GM18499 (cell line): Measurements from ENCODE around the gene SLC9A3.
"Not testable (repeated sequence)": the region's sequence is repeated elsewhere in the genome, so short reads cannot be mapped to it uniquely, and the experiment has no call there.

ENCODE experiments used
- ATAC-seq: cut with Tn5 transposase; IDR thresholded peaks from one replicate; pipeline ENCODE4 v1.9.1; 2021; ENCODE audit warnings: moderate number of reproducible peaks; ENCODE audit not compliant: insufficient read depth, unreplicated experiment

The SLC9A3 gene

GRCh38 chr5:493758-494157, 30.5 kb downstream of the SLC9A3 start:
- ATAC-seq: no peak

DNA sequence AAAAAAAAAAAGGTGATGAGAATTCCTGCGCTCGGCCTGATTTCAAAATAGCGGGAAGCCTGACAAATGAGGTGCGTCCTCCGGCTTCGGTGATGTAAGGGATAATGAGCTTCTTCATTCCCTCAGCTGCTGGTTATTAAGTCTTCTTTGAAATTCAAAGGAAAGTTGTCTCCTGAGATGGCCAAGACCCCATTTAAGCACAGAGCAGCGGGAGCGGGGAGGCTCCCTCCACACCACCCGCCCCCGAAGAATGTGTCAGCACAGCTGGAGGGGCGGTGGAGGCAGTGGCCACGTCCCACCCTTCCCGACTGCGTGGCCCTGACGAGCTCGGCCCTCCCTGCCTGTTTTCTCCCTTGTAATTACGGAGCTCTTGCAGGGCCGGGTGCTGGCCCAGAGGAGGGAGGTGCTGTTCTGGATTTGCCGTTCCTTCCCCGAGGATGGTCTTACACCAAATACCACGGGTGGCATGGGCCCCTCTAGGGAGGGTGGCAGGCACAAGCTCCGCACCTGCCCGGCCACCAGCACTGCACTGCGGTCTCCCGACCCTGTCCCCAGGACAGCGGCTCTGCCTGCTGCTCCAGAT, 31.0 kb downstream of the SLC9A3 start:
- no peak for ATAC-seq

- ATAC-seq: no peak
Observed at GRCh38 chr5:492314-492893, 31.8 kb downstream of the SLC9A3 start.

DNA sequence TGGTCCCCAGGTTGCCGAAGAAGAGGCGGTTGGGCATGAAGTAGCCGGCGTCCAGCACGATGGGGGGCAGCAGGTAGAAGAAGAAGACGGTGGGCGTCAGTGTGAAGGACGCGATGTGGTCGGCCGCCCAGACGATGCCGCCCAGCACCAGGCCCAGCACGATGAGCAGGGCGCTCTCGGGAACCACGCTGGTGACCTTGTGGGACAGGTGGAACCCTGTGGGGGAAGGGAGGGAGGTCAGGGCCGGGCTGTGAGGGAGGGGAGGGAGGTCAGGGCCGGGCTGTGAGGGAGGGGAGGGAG, 32.4 kb downstream of the SLC9A3 start:
- ATAC-seq: no peak

DNA sequence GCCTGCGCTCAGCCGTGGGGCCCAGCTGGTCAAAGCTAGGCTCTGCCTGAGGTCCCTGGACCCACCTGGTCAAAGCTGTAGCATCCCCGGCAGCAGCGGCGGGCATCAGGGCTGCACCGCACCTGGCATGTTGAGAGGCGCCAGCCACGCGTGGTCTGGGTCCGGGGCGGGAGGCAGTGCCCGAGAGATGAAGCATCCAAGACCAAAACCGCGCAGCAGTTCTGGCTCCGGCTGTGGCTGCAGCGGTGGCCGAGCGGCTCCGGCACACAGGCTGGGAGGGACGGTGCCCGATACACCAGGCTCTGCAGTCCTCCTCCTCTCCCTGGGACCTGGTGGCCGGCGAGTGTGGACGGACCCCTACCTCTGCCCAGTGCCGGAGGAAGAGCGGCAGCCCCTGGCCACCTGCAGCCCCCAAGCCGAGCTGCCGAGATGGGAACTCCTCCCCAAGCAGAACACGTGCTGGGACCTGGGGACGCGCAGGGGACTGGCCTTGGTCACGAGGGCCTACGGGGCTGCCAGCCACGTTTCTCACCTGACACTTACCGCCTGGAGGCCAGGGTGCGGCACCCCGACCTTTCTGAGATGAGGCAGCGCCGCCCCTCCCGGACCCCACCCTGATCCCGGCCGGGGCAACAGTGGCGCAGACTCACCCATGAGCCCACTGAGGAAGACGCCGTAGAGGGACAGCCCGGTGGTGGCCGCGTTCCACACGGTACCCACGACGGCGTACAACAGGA, 33.0 kb downstream of the SLC9A3 start:
- ATAC-seq: no peak

- no peak for ATAC-seq
Observed at GRCh38 chr5:490116-491106, 33.8 kb downstream of the SLC9A3 start.

DNA sequence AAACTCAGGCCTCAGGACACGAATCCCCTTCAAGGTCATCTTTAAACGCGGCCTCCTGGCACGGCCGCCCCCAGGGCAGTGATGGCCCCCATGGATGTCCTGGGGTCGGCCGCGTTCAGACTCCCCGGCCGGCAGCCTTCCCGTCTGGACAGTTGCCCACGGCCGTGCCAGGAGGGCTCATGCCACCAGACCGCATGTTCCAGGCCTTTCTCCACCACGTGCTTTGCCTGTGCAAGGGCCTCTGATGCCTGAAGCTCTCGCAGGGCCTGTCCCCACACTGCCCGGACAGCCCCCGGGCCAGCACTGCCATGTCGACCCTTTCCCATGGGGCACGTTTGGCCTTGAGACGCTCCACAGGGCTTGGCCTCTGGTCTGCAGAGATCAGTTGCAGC, 34.6 kb downstream of the SLC9A3 start:
- no peak for ATAC-seq

DNA sequence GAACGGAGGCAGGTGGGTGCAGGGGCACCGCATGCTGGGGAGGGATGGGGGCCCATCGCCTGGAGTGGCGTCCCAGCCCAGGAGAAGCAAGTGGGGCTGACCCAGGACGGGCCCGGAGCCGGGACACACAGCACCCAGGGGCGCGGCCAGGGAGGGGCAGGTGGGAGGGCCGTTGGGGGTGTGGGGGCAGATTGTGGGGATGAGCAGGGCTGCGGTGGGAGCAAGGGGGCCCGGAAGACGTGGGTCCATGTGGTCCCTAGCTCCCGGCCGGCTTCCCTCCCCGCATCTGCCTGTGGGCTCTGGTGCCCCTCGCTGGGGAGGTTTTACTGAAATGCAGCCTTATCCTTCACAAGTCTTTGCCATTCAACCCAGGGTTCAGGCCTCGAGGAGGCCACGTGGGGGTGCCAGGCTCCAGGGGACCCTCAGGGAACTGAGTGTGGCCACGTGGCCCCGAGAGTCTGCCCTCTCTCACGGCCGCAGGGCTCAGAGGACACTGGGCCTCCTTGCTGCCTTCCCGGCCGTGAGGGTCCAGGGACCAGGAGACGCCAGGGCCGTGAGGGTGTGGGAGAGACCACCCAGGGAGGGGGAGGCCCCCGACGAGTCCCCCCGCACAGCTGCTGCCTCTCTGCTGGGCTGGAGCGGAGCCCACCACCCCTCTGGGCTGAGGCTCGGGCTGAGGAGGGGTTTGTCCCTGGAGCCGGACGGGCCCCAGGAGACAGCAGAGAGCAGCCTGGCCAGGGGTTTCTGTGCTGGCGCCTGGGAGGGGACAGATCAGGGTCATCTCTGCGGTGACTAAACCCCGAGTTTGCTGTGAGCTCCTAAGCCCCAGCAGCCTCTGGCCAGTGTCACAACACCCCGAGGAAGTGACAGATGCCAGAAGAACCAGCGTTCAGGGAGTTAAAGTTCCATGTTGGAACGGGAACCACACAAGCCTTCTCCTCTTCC, 35.2 kb downstream of the SLC9A3 start:
- no peak for ATAC-seq

DNA sequence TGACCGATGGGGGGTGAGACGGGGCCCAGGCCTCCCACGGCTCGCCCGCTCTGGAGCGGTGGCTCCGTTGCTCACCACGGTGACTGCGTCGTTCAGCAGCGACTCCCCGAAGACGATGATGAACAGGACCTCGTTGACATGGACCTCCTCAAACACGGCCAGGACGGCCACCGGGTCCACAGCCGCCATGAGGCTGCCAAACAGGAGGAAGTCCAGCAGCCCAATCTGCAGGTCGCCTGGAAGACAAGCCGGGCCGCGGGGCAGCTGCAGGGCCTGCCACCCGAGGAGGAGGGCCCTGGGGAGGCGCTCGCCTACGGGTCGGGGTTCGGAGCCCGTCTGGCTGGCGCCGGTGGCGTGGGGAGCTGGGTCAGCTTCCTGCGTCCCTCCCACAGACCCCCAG, 36.0 kb downstream of the SLC9A3 start:
- ATAC-seq: no peak

DNA sequence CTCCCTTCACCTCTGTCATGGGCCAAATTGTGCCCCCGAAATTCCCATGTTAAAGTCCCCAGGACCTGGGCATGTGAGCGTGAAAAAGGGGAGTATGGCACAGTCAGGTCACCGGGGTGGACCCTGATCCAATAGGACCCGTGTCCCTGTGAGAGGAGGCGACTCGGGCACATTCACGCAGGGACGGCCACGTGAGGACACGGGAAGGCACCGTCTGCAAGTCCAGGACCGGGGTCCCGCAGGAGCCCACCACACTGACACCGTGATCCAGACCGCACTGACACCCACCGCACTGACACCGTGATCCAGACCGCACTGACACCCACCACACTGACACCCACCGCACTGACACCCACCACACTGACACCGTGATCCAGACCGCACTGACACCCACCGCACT, 37.7 kb downstream of the SLC9A3 start:
- not testable (repeated sequence) for ATAC-seq

DNA sequence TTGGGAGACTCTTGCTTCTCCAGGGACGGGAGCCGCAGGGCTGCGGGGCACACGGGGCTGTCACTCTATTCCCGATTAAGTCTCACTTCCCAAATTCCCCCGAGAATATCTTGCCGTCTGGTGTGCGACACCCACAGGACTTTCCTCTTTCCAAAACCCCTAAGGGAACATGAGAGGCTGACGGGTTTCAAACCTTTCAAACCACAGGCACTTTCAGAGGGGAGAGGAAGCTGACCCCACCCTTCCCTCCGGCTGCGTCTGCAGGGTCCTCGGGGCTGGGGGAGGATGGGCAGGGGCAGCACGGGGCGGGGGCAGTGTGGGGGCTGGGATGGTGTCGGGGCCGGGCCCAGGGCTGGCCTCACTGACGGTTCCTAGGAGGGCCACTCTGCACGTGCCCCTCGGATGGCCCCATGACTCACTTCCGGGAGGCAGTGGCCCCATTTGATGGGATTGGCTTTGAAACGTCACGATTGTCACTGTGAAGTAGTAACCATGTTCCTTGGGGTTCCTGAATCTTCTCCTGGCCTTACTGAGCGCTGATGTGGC, 38.2 kb downstream of the SLC9A3 start:
- no peak for ATAC-seq

DNA sequence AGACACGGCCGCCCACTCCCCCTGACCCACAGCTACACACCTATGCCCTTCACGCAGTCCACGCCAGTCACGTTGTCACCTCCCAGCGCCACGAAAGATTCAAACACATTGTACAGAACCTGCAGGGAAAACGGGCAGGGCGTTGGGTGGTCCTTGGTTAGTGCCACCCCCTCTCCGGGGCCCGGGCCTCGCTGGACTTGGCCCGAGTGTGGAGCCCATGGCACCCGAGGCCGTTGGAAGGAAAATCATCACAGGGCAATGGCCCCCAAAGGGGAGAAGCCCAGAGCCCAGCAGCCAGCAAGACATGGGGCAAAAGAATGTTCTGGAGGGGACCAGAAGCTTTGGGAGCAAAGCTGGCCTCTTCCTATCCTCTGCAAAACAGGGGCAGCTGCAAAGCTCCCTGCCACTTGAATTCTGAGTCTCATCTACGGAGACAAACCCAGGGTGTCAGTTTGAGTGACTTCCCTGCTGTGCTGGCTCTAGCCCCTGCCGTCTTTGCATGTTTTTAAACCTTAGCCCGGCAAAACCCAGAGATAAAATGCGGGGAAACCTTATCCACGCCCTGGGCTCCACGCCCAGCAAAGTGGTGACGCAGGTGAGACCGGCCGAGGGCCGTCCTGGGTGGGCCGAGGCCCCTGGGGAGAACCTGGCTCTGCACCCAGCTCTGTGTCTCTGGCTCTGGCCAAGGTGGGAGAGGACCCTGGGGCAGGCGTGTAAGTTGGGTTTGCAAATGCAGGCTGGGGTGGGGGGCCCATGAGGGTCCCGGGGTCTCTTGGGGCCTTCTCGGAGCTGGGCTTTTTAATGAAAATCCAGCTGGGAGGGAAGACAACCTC, 38.9 kb downstream of the SLC9A3 start:
- no peak for ATAC-seq

DNA sequence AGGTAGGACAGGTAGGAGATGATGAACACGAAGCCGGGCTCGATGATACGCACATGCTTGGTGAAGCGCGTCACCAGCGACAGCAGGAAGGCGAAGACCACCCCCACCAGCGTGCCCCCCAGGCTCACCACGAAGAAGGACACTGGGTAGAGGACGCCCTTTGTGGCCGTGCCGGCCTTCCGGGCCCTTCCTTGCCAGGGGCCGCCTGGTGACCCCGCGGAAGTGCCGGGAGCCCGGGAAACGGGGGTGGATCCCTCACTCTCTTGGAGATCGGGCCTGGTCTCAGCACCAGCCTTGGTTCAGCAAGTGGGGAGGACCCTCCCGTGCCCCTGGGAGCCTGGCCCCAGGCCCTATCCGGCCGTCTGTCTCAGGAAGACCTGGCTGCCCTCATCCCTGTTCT, 39.7 kb downstream of the SLC9A3 start:
- no peak for ATAC-seq

DNA sequence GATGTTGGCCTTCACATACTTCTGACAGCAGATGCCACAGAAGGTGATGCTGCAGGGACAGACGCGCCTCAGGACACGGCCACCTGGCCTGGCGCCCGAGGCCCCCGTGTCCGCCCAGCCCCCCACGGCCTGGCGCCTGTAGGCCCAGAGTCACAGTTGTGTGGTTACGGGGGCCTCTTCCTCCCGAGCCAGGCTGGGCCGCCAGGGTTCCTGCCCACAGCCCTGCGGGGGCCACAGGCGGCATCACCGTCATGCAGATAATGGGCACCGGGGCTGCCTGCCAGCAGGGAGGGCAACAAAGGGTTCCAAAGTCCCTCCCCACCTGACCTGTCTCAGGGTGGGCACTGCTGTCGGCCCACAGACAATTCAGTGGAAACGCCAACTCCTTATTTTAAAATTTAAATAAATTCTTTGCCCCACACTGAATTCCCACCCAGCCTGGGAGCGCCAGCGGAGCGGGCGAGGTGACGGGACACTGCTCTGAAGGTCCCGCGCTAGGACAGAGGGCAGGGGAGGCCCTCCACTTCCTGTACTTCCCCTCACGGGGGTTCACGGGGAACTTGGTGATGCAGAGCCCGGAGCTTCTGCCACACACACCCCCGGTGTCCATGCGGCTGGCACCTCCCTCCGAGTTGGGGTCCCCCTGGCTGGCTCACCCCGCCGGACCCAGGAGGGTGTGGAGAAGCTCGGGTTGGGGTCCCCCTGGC, 40.7 kb downstream of the SLC9A3 start:
- no peak for ATAC-seq

GRCh38 chr5:483011-483410, 41.2 kb downstream of the SLC9A3 start:
- ATAC-seq: no peak

DNA sequence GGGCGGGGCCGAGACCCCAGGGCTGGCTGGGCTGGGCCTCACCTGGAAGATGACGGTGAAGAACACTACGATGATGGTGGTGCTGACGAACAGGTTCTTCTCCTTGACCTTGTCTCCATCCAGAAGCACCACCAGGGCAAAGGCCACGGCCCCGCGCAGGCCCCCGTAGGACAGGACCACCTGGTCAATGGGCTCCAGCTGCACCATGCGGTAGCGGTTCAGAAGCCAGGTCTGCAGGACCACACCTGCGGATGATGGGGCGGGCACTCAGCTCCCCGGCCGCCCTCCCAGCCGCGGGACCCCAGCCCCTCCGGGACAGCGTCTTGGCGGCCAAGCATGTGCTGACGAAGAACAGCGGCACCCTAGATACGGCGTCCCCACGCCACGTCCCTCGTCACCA, 41.7 kb downstream of the SLC9A3 start:
- ATAC-seq: no peak

- ATAC-seq: no peak
Observed at GRCh38 chr5:482021-482420, 42.2 kb downstream of the SLC9A3 start.

DNA sequence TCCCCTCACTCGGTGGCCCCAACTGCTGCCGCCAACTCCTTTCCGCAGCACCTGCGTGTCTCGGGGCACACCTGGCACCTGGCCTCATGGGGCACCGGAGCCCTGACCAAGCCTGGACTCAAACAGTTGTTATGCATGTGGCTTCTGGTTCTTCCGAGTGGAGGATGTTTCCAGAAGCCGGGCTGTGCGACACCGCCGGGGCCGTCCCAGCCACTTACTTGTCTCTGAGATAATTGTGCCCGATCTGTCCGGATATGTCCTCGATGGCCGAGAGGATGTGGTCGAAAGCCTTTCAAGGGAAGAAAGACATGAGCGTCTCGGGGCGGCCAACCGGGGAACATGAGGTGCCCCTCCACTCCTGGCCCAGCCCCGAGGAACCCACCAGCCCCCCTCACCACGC, 42.9 kb downstream of the SLC9A3 start:
- no peak for ATAC-seq
